DMS79 treated with DMSO at 0.1 percent for 48 hours (cell line): ENCODE results near the gene VCAN.

Experiments
- DNase-seq: peaks from one replicate; lab custom pipeline; 2025; lab: John Stamatoyannopoulos, UW

The VCAN gene

GRCh38 chr5:83564069-83564749, 92.7 kb downstream of the VCAN start:
- peak; percentile 6 for DNase-seq

GRCh38 chr5:83567741-83568140, 96.2 kb downstream of the VCAN start:
- DNase-seq: no peak

- no peak for DNase-seq
These were observed 96.6 kb downstream of the VCAN start for GRCh38 chr5:83568186-83568585.

- DNase-seq: no peak
These were observed 99.4 kb downstream of the VCAN start for GRCh38 chr5:83570916-83571315.

GRCh38 chr5:83572271-83572670, 100.7 kb downstream of the VCAN start:
- no peak for DNase-seq

GRCh38 chr5:83576341-83576740, 104.8 kb downstream of the VCAN start:
- DNase-seq: no peak

GRCh38 chr5:83577036-83577636, 105.6 kb downstream of the VCAN start:
- no peak for DNase-seq

- no peak for DNase-seq
These were observed 112.3 kb downstream of the VCAN start for GRCh38 chr5:83583859-83584258.

GRCh38 chr5:83586874-83587776, 115.6 kb downstream of the VCAN start:
- DNase-seq: no peak

GRCh38 chr5:83589786-83590185, 118.2 kb downstream of the VCAN start:
- DNase-seq: no peak

- no peak for DNase-seq
These were observed 119.4 kb downstream of the VCAN start for GRCh38 chr5:83590966-83591365.

- DNase-seq: no peak
These were observed 123.7 kb downstream of the VCAN start for GRCh38 chr5:83595217-83595616.

GRCh38 chr5:83608122-83608521, 136.6 kb downstream of the VCAN start:
- DNase-seq: no peak

- DNase-seq: no peak
These were observed 143.3 kb downstream of the VCAN start for GRCh38 chr5:83614841-83615240.

GRCh38 chr5:83628360-83628759, 156.8 kb downstream of the VCAN start:
- no peak for DNase-seq
